ENCODE measurements around the gene SLC15A4. TPM values are rescaled to one million over a fixed set of nuclear protein-coding genes. Genes with fewer than 3 reads are reported as not detected.

The SLC15A4 gene
- total RNA-seq, 3 donors from 2014 or later (not counting 1 experiment from before 2014, with no cell fraction given) = 176 to 306 (median 250) TPM

GRCh38 chr12:128856791-128857078 is 33.0 kb upstream of the SLC15A4 start:
- Mint-ChIP-seq H3K9me3 (no peaks in the 10 kb centered on the region), H3K27me3 (ENCODE audit: low read depth in 2 of 2) (peaks cover 21 to 26% of the 10 kb centered on the region in 2 donors), H3K27ac (no peak overlapping the region), H3K4me3 (no peak overlapping the region), H3K4me1 (peaks cover 0 to 8% of the 10 kb centered on the region in 2 donors), H3K36me3 (no peaks in the 10 kb centered on the region)
- H3K36me3 ChIP-seq (ENCODE audit: control insufficient read depth, insufficient read depth, low read length) = no peaks in the 10 kb centered on the region
- DNase-seq = no peak
- H3K27me3 ChIP-seq (ENCODE audit: control insufficient read depth, insufficient read depth, low read length) = peaks cover 13% of the 10 kb centered on the region
- H3K4me1 ChIP-seq (ENCODE audit: control insufficient read depth, insufficient read depth, low read length) = no peaks in the 10 kb centered on the region
- TF ChIP-seq CTCF (IDR thresholded peaks at IDR 0.05) = no peak
- 94% methylated on average over 7 of the region's 7 CpGs for WGBS (ENCODE audit: insufficient coverage)
- intact Hi-C loops (cut with micrococcal nuclease) = no loop called here
- H3K4me3 ChIP-seq (ENCODE audit: low read length) = no peak overlapping the region
- no peak for ATAC-seq
- no peaks in the 10 kb centered on the region for H3K9me3 ChIP-seq (ENCODE audit: control insufficient read depth, insufficient read depth, low read length)
- no peak overlapping the region for H3K27ac ChIP-seq (ENCODE audit: low read length)

- Histone ChIP-seq H3K27me3 (ENCODE audit: control insufficient read depth, insufficient read depth, low read length) (peaks cover 13% of the 10 kb centered on the region), H3K4me3 (ENCODE audit: low read length) (no peak overlapping the region), H3K4me1 (ENCODE audit: control insufficient read depth, insufficient read depth, low read length) (no peaks in the 10 kb centered on the region), H3K27ac (ENCODE audit: low read length) (no peak overlapping the region), H3K9me3 (ENCODE audit: control insufficient read depth, insufficient read depth, low read length) (no peaks in the 10 kb centered on the region), H3K36me3 (ENCODE audit: control insufficient read depth, insufficient read depth, low read length) (no peaks in the 10 kb centered on the region)
- peak overlapping the region; percentile 17 for H3K4me3 Mint-ChIP-seq
- peaks cover 21 to 26% of the 10 kb centered on the region in 2 donors for H3K27me3 Mint-ChIP-seq (ENCODE audit: low read depth in 2 of 2)
- DNase-seq = no peak
- whole genome bisulfite sequencing (ENCODE audit: insufficient coverage) = 95% methylated on average over 8 of the region's 9 CpGs
- no peak for TF ChIP-seq CTCF (IDR thresholded peaks at IDR 0.05)
- intact Hi-C loops (cut with micrococcal nuclease) = no loop called here
- ATAC-seq = no peak
- no peaks in the 10 kb centered on the region for H3K9me3 Mint-ChIP-seq
- H3K27ac Mint-ChIP-seq = no peak overlapping the region
- no peaks in the 10 kb centered on the region for H3K36me3 Mint-ChIP-seq
- peaks cover 0 to 8% of the 10 kb centered on the region in 2 donors for H3K4me1 Mint-ChIP-seq
Observed at GRCh38 chr12:128856035-128856790, 32.5 kb upstream of the SLC15A4 start.

GRCh38 chr12:128853600-128854197 is 29.9 kb upstream of the SLC15A4 start:
- H3K9me3 Mint-ChIP-seq = no peaks in the 10 kb centered on the region
- TF ChIP-seq CTCF (IDR thresholded peaks at IDR 0.05) = no peak
- Histone ChIP-seq H3K27ac (ENCODE audit: low read length) (no peak overlapping the region), H3K27me3 (ENCODE audit: control insufficient read depth, insufficient read depth, low read length) (peaks cover 13% of the 10 kb centered on the region), H3K36me3 (ENCODE audit: control insufficient read depth, insufficient read depth, low read length) (no peaks in the 10 kb centered on the region), H3K4me1 (ENCODE audit: control insufficient read depth, insufficient read depth, low read length) (no peaks in the 10 kb centered on the region), H3K4me3 (ENCODE audit: low read length) (peak overlapping the region; percentile 21), H3K9me3 (ENCODE audit: control insufficient read depth, insufficient read depth, low read length) (no peaks in the 10 kb centered on the region)
- peaks cover 0 to 8% of the 10 kb centered on the region in 2 donors for H3K4me1 Mint-ChIP-seq
- peaks cover 17 to 21% of the 10 kb centered on the region in 2 donors for H3K27me3 Mint-ChIP-seq (ENCODE audit: low read depth in 2 of 2)
- ATAC-seq (peak in 2 of 3 donors; percentile 71 to 81), DNase-seq (peak in 1 of 2 donors; percentile 24)
- 2% methylated on average over 74 of the region's 74 CpGs for WGBS (ENCODE audit: insufficient coverage)
- intact Hi-C loops (cut with micrococcal nuclease) = no loop called here
- peak overlapping the region; percentile 62 for H3K4me3 Mint-ChIP-seq
- H3K27ac Mint-ChIP-seq = peak overlapping the region; percentile 35 to 48
- H3K36me3 Mint-ChIP-seq = no peaks in the 10 kb centered on the region

Data from natural killer cell (primary cell).